ENCODE results near the gene SOX11. TPM values are rescaled to one million over a fixed set of nuclear protein-coding genes. Genes with fewer than 3 reads are reported as not detected.

The SOX11 gene
- total RNA-seq, 1 experiment from 2014 or later: 0.02 TPM

DNA sequence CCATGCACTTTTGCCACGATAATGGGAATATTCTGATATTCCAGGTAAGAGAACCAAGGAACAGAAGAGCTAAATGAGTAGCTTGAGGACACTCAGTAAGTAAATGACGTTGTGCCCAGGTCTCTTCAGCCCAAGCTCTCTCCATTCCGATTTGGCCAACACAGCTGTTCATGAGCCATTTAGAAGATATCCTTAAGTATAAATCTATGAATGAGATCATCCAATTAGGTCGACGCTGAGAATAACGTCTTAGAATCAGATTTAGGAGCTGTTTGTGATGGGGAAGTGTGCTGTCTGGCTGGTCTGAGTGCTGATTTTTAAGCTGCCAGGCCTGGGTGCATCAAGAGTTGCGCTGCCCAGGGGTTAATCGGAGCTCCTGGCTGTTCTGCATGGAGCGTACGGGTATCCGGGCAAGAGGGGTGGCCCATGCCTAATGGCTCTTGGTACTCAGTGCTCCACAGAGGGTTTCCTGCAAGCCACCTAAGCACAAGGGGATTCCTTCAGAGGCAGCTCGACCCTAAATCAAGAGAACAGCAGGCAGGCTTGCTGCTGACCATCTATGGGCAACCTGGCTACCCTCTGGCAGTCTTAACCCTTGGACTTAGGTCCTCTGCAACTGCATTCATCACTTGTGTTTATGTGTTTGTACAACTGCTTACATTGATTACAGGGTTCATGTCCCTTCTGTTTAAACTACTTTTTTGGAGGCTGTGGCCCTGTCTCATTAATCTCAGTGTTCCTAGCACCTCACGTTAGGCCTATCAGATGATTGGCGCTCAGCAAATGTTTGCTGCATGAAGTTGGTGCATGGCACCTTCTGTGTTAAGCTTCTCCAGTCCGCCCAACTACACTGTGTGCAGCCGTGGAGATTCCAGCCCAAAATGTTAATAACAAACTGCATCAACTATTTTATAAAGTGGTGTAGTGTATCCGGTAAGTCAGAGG is 31.9 kb downstream of the SOX11 start (continued):
- TF ChIP-seq CBX3 (IDR thresholded peaks at IDR 0.05; ENCODE audit: low read depth) (no peak), CEBPB (IDR thresholded peaks at IDR 0.05; ENCODE audit: low read depth) (no peak), SP1 (IDR thresholded peaks at IDR 0.05; ENCODE audit: low read depth) (no peak)

DNA sequence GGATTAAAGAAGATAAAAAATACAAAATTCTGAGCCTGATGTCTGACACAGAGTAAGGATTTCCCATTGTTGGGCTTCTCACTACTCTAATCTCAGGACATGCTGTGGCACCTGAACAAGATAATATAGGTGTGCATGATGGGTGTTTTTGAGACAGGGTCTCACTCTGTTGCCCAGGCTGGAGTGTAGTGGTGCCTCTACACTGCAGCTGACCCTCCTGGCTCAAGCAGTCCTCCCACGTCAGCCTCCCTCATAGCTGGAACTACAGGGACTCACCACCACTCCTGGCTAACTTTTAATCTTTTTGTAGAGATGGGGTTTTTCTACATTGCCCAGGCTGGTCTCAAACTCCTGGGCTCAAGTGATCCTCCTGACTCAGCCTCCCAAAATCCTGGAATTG is 32.9 kb downstream of the SOX11 start:
- CTCF ChIA-PET: no interaction called here
- no peak for DNase-seq (ENCODE audit: low read depth, low spot score)
- TF ChIP-seq EZH2phosphoT487 (IDR thresholded peaks at IDR 0.05; ENCODE audit: borderline replicate concordance) (no peak), ZNF274 (IDR thresholded peaks at IDR 0.05; ENCODE audit: low read depth, low read length) (no peak), YY1 (IDR thresholded peaks at IDR 0.05; ENCODE audit: extremely low read depth, insufficient replicate concordance, low read depth, low read length) (no peak), CEBPB (IDR thresholded peaks at IDR 0.05; ENCODE audit: low read depth) (no peak), RAD21 (IDR thresholded peaks at IDR 0.05; ENCODE audit: low read depth) (no peak), CBX3 (IDR thresholded peaks at IDR 0.05; ENCODE audit: low read depth) (no peak), ELF1 (IDR thresholded peaks at IDR 0.05; ENCODE audit: borderline replicate concordance, low read depth) (no peak), SIN3A (IDR thresholded peaks at IDR 0.05; ENCODE audit: low read depth) (no peak), TCF7L2 (IDR thresholded peaks at IDR 0.05; ENCODE audit: borderline replicate concordance, extremely low read depth, insufficient read depth, insufficient read length) (no peak)
- TF ChIP-seq, protein P1, sequence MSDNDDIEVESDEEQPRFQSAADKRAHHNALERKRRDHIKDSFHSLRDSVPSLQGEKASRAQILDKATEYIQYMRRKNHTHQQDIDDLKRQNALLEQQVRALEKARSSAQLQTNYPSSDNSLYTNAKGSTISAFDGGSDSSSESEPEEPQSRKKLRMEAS (IDR thresholded peaks at IDR 0.05): no peak
- no peak overlapping the region for H3K4me3 ChIP-seq (replicated peaks in 1 of 2; ENCODE audit: low read depth in 1 of 2, low read length in 2 of 2)
- H3K36me3 ChIP-seq (ENCODE audit: control insufficient read depth in 1 of 2, insufficient read depth in 2 of 2, low read length in 2 of 2): no peaks in the 10 kb centered on the region
- H3K79me2 ChIP-seq (ENCODE audit: insufficient read depth, low read length): no peaks in the 10 kb centered on the region
- H4K20me1 ChIP-seq (ENCODE audit: insufficient read depth): no peaks in the 10 kb centered on the region
- H3K9ac ChIP-seq (ENCODE audit: low read length): no peak overlapping the region
- POLR2A ChIA-PET: no interaction called here
- RAD21 ChIA-PET (ENCODE audit: low non-redundant PET in 1 of 2, low total read pairs in 2 of 2, uncharacterized antibody in 2 of 2, unreplicated experiment in 2 of 2): no interaction called here
- no TSS peak for BruUV-seq (replicated peaks)
- H3K27ac ChIP-seq (ENCODE audit: low read depth, low read length): no peak overlapping the region
- intact Hi-C loops (cut with micrococcal nuclease): no loop called here
- no peaks in the 10 kb centered on the region for H3K4me1 ChIP-seq (ENCODE audit: control insufficient read depth in 1 of 2, insufficient read depth in 2 of 2, low read length in 2 of 2)
- peaks cover 4 to 20% of the 10 kb centered on the region in 2 experiments; a peak in 2 of 4 replicates for H3K9me3 ChIP-seq (ENCODE audit: control insufficient read depth in 1 of 2, insufficient read depth in 1 of 2, low read depth in 1 of 2, low read length in 2 of 2)
- no peak for ATAC-seq
- H2AFZ ChIP-seq (ENCODE audit: low read depth, low read length, poor library complexity, severe bottlenecking): no peak overlapping the region
- H3K27me3 ChIP-seq (ENCODE audit: insufficient read depth, low read length): no peaks in the 10 kb centered on the region
- no peaks in the 10 kb centered on the region for H3K9me2 ChIP-seq (ENCODE audit: insufficient read depth)
- no peak overlapping the region for H3K4me2 ChIP-seq (ENCODE audit: low read length)

Measured in HCT116 (cell line).